Osteoblast (primary cell): ENCODE results near the gene BCL3. TPM values are rescaled to one million over a fixed set of nuclear protein-coding genes. Genes with fewer than 3 reads are reported as not detected.

Experiments used
- DNase-seq: peaks from one replicate; pipeline ENCODE4 v3.0.0; 2011; ENCODE audit warnings: low spot score, mixed read lengths; ENCODE audit not compliant: insufficient read length; ENCODE audit errors: missing footprints
- H2AFZ ChIP-seq: 2 replicates; pipeline ENCODE4 v1.6.0; 2011; ENCODE audit warnings: mild to moderate bottlenecking, low read length
- H3K27ac ChIP-seq: 2 replicates; pipeline ENCODE4 v1.5.1; 2011; ENCODE audit warnings: mild to moderate bottlenecking, low read depth, low read length, moderate library complexity
- H3K27me3 ChIP-seq: 2 replicates; pipeline ENCODE4 v1.6.0; 2012; ENCODE audit warnings: mild to moderate bottlenecking, control low read depth, inconsistent platforms, low read length, moderate library complexity; ENCODE audit not compliant: insufficient read depth
- H3K36me3 ChIP-seq: 2 replicates; pipeline ENCODE4 v1.5.1; 2011; ENCODE audit warnings: mild to moderate bottlenecking, low read length, control low read depth, moderate library complexity; ENCODE audit not compliant: insufficient read depth
- H3K4me1 ChIP-seq: 2 replicates; pipeline ENCODE4 v1.5.1; 2011; ENCODE audit warnings: mild to moderate bottlenecking, low read length, control low read depth, moderate library complexity; ENCODE audit not compliant: insufficient read depth
- H3K4me2 ChIP-seq: 2 replicates; pipeline ENCODE4 v1.6.0; 2011; ENCODE audit warnings: mild to moderate bottlenecking, low read length; ENCODE audit not compliant: insufficient read depth
- H3K4me3 ChIP-seq: fragments of 200-600 bp; sonication (generic); 3 replicates; pipeline ENCODE4 v1.5.1; 2012; ENCODE audit warnings: mild to moderate bottlenecking, low read length, inconsistent platforms; ENCODE audit not compliant: insufficient read depth
- H3K79me2 ChIP-seq: 2 replicates; pipeline ENCODE4 v1.6.0; 2012; ENCODE audit warnings: mild to moderate bottlenecking, low read length, control low read depth, inconsistent platforms; ENCODE audit not compliant: insufficient read depth
- H3K9me3 ChIP-seq: 2 replicates; pipeline ENCODE4 v1.5.1; 2011; ENCODE audit warnings: low read depth, low read length, control low read depth
- H4K20me1 ChIP-seq: 2 replicates; pipeline ENCODE4 v1.6.0; 2012; ENCODE audit warnings: mild to moderate bottlenecking, low read length, control low read depth; ENCODE audit not compliant: insufficient read depth
- total RNA-seq: library from RNA; depleted of rRNA; stranded (reverse); fragments of >200 nt; gene quantifications from 2 replicates; pipeline ENCODE4 v1.2.3, GENCODE V29; 2012
- TF ChIP-seq, protein P1 (sequence below): IDR thresholded peaks from 2 replicates; pipeline ENCODE4 v1.5.1; 2011; ENCODE audit warnings: mild to moderate bottlenecking, low read depth, low read length, moderate library complexity; ENCODE audit errors: extremely low read depth

The BCL3 gene
- total RNA-seq, 1 donor = 7.2 TPM

DNA sequence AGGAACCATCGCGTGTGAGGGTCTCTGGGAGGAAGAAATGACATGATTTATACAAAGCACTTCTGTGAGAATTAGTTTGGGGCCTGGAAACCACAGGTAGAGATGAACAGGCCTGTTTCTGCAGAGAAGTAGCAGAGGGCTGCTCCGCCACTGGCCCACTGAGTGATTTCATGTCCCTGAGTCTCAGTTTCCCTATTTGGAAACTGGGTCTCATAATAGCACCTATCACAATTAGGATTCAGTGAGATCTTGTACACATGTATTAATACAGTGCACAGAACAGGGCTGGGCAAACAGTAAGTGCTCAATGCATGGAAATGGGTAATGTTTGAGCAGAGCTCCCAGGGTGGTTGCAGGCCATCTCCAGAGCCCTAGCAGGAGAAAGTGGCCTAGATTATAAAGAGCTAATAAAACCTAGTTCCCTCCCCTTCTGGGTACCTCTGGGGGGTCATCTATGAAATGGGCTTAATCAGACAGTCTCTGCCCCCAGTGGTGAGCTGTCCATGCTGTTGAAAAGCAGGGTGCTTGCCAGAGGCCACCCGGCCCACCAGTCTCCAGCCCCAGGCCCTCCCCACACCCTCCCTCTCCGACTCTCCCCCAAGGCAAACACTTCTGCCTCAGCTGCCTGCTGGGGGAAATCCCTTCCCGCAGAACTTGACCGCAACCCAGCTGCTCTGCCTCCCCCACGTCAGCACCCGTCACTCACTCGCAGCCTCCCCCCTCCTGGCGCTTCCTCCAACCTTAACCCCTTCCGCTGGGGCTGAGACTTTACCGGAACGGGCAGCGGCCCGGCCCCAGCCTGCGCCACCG, 4.5 kb downstream of the BCL3 start:
- Histone ChIP-seq H3K4me3 (peak overlapping the region; percentile 61), H2AFZ (no peak overlapping the region), H3K4me2 (peak overlapping the region; percentile 91), H3K27ac (peak overlapping the region; percentile 90), H3K79me2 (peaks cover 49% of the 10 kb centered on the region), H3K4me1 (peaks cover 65% of the 10 kb centered on the region), H3K9me3 (no peaks in the 10 kb centered on the region), H3K36me3 (peaks cover 54% of the 10 kb centered on the region), H3K27me3 (no peaks in the 10 kb centered on the region), H4K20me1 (peaks cover 33% of the 10 kb centered on the region)
- DNase-seq = peak; percentile 99
- TF ChIP-seq, protein P1, sequence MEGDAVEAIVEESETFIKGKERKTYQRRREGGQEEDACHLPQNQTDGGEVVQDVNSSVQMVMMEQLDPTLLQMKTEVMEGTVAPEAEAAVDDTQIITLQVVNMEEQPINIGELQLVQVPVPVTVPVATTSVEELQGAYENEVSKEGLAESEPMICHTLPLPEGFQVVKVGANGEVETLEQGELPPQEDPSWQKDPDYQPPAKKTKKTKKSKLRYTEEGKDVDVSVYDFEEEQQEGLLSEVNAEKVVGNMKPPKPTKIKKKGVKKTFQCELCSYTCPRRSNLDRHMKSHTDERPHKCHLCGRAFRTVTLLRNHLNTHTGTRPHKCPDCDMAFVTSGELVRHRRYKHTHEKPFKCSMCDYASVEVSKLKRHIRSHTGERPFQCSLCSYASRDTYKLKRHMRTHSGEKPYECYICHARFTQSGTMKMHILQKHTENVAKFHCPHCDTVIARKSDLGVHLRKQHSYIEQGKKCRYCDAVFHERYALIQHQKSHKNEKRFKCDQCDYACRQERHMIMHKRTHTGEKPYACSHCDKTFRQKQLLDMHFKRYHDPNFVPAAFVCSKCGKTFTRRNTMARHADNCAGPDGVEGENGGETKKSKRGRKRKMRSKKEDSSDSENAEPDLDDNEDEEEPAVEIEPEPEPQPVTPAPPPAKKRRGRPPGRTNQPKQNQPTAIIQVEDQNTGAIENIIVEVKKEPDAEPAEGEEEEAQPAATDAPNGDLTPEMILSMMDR = no peak

DNA sequence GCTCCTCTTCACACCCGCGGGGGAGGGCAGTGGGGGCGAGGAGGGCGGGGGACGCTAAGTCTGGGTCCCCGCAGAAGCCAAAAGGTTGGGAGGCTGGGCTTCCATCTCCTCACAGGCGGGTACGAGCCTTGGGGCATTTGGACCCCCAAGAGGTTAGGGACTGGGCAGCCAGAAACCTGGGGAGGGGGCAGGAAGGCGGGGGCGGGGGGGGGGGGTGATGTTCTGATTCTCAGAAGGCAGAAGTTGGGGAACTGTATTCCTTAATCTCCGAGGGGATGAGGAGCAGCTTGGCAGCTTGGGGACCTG, 5.1 kb downstream of the BCL3 start:
- Histone ChIP-seq H3K79me2 (peaks cover 49% of the 10 kb centered on the region), H3K4me1 (peaks cover 63% of the 10 kb centered on the region), H3K36me3 (peaks cover 60% of the 10 kb centered on the region)

DNA sequence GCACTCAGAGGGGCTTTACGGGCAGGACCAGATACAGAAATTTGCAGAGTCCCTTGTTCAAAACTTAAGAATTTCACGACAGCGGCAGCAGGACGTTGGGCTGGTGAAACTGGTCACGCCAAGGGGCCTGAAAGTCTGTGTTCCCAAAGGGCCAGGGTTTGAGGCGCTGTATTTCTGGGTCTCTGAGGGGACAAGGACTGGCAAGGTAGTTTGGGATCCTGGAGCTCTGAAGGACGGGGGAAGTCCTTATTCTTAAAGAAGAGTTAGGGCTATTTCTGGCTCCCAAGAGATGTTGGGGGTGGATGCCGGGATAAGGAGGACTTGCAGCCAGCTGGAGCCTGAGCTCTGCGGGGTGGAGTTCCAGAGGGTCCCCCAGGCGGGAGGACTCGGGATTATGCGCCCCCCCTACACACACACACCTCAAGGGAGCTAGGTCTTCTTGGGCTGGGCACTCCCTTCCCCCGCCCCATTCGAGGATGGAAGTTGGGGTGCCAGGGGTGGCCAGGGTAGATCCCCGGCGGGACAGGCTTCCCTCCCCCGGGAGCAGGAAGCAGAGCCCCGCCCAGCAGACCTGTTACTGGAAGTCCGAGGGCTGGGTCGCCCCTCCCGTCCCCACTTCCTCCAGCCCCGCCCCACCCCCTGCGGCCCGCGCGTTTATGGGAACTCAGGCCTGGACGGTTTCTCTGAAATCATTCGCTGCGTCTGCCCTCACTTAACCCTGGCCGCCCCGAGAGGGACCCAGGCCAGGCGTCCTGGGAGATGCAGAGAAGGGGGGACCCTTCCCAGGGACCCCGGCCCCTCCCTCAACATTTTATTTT, 5.6 kb downstream of the BCL3 start:
- peak overlapping the region; percentile 91 for H3K4me2 ChIP-seq
- H3K4me3 ChIP-seq = peak overlapping the region; percentile 61
- H3K79me2 ChIP-seq = peaks cover 45% of the 10 kb centered on the region
- H3K27me3 ChIP-seq = no peaks in the 10 kb centered on the region
- peak overlapping the region; percentile 90 for H3K27ac ChIP-seq
- peak; percentile 96 for DNase-seq
- peaks cover 62% of the 10 kb centered on the region for H3K36me3 ChIP-seq
- peak overlapping the region; percentile 41 for H2AFZ ChIP-seq
- H3K4me1 ChIP-seq = peaks cover 63% of the 10 kb centered on the region
- peaks cover 38% of the 10 kb centered on the region for H4K20me1 ChIP-seq
- TF ChIP-seq, protein P1 = no peak
- no peaks in the 10 kb centered on the region for H3K9me3 ChIP-seq

More for the DNA sequence above, 5.1 kb downstream of the BCL3 start:
- TF ChIP-seq, protein P1 = no peak
- Histone ChIP-seq H4K20me1 (peaks cover 38% of the 10 kb centered on the region), H3K4me3 (peak overlapping the region; percentile 61), H3K27ac (peak overlapping the region; percentile 90), H3K4me2 (peak overlapping the region; percentile 91), H2AFZ (no peak overlapping the region), H3K9me3 (no peaks in the 10 kb centered on the region), H3K27me3 (no peaks in the 10 kb centered on the region)
- DNase-seq = no peak

DNA sequence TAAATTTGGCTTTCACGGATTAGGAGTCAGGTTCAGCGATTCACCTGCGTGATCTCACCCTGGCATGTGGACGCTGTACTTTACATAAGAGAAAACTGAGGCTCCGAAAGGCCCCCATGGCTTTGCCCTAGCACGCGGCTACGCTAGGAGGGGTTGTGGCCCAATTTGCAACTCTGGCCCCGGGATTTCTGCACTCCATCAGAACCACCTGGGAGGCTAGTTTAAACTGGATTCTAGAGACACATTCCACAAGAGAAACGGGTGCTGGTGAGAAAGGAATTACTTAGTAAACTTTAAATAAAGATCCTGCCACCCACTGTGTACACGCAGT, 6.2 kb downstream of the BCL3 start:
- Histone ChIP-seq H3K27me3 (no peaks in the 10 kb centered on the region), H3K4me2 (peak overlapping the region; percentile 91), H3K79me2 (peaks cover 39% of the 10 kb centered on the region), H3K4me3 (peak overlapping the region; percentile 61), H3K4me1 (peaks cover 60% of the 10 kb centered on the region), H3K36me3 (peaks cover 67% of the 10 kb centered on the region), H3K27ac (peak overlapping the region; percentile 90), H3K9me3 (no peaks in the 10 kb centered on the region), H4K20me1 (peaks cover 36% of the 10 kb centered on the region), H2AFZ (no peak overlapping the region)
- TF ChIP-seq, protein P1 = no peak
- DNase-seq = peak; percentile 59
